HG03039 (cell line): Measurements from ENCODE around the gene EPN2.
"Not testable (repeated sequence)": the region's sequence is repeated elsewhere in the genome, so short reads cannot be mapped to it uniquely, and the experiment has no call there.

ENCODE experiments used
- ATAC-seq: cut with Tn5 transposase; IDR thresholded peaks from one replicate; pipeline ENCODE4 v1.9.1; 2021; ENCODE audit warnings: mild to moderate bottlenecking, moderate library complexity; ENCODE audit not compliant: unreplicated experiment

Gene EPN2

GRCh38 chr17:19237139-19237388 is at the start of gene EPN2:
Gene EPN2 (plus strand): TSS chr17:19237366. CDS start chr17:19283120, 45,754 bp downstream.
- ATAC-seq: peak; percentile 60

DNA sequence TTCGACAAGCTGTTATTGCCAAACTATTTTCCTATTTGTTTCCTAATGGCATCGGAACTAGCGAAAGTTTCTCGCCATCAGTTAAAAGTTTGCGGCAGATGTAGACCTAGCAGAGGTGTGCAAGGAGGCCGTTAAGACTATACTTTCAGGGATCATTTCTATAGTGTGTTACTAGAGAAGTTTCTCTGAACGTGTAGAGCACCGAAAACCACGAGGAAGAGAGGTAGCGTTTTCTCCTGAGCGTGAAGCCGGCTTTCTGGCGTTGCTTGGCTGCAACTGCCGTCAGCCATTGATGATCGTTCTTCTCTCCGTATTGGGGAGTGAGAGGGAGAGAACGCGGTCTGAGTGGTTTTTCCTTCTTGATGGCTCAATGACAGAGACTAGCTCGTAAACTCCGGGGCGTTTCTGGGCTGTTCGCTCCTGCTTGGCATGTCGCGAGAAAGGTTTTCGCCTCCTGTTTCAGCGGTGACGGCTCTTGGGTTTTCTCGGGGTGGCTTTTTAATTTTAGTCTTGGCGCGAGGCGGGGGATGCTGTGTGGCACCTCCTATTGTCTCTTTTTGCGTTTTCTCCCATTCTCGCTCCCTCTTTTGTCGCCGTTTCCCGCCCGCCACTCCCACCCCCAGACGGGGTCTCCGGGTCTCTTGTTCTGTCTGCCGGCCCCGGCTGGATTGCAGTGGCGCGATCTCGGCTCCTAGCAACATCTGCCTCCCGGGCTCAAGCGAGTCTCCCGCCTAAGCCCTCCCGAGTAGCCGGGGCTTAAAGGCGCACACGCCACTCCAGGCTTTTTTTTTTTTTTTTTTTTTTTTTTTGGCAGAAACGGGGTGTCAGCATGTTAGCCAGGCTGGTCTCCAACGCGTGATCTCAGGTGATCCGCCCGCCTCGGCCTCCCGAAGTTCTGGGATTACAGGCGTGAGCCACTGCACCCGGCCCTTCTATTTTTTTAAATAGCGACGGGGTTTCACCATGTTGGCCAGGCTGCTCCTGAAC is 49.0 kb upstream of the EPN2 start:
- ATAC-seq: not testable (repeated sequence)

- ATAC-seq: not testable (repeated sequence)
Observed at GRCh38 chr17:19188870-19189708, 48.1 kb upstream of the EPN2 start.

- ATAC-seq: not testable (repeated sequence)
Observed at GRCh38 chr17:19189781-19190405, 47.3 kb upstream of the EPN2 start.

GRCh38 chr17:19196382-19197204 is 40.6 kb upstream of the EPN2 start:
- ATAC-seq: not testable (repeated sequence)

DNA sequence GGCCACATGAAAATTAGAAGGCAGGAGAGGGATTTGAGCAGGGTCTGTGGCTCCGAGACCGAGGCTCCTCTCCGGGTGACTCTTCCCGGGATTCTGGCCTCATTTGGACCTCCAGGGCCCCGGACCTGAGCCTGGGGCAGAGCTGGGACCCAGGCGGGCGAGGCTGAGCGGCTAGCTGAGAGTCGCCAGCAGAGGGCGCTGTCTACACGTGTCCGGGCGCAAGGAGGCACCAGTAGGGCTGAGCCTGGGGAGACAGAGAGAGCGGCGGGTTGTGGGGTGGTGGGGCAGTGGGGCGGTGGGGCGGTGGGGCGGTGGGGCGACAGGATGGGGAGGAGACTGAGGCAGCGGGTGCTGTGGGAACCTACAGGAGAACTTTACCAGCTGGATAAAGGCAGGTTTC is 34.7 kb upstream of the EPN2 start:
- ATAC-seq: not testable (repeated sequence)

- ATAC-seq: not testable (repeated sequence)
Observed at GRCh38 chr17:19203429-19203828, 33.7 kb upstream of the EPN2 start.

- not testable (repeated sequence) for ATAC-seq
Observed at GRCh38 chr17:19215074-19215860, 21.9 kb upstream of the EPN2 start.

DNA sequence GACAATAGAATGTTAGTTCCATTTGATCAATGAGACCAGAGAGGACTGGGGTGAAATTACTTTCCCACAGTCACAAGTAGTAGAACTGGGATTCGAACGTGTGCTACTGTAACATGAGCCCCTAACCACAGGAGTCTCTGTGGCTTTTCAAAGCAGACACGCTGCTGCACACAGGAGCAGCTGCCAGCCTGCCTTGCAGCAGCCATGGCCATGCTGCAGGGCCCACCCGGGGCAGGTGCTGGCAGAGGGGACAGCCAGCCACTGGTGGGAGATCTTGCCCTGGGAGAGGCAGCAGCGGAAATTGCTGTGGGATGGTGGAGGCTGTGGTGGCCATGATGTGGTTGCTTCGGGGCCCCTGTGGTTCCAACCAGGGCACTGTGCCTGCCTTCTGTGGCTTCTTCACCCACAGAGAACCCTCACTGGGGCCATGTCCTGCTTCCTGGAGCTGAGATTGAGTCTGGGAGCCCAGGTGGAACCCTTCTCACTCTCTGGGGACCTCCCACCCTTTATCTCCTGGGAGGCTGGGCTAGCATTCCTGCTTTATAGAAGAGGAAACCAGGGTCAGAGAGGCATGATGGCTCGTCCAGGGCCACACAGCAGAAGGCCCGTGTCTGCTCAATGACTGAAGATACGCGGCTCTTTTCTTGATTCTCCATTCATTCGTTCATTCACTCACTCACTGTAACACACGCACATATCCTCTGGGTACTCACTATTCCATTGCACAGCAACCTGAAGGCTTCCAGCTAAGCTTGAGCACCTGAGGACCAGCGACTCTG is 20.8 kb upstream of the EPN2 start:
- not testable (repeated sequence) for ATAC-seq

DNA sequence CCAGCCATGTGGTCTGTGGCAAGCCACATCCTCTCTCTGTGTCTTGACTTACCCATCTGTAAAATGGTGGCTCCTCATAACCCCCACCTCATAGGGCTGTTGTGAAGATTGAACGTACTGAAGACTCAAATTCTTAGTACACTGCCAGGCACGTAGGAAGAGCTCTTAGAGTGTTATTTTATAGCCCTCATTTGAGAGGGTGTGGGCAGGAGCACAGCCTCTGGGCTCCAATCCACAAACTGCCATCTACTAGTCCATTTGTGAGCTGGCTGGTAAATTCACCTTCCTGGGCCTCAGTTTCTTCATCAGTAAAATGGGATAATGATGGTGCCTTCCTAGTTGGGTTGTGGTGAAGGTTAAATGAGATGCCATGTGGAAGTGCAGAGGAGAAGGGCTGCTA is 18.3 kb upstream of the EPN2 start:
- not testable (repeated sequence) for ATAC-seq

GRCh38 chr17:19219384-19219783 is 17.8 kb upstream of the EPN2 start:
- ATAC-seq: not testable (repeated sequence)

DNA sequence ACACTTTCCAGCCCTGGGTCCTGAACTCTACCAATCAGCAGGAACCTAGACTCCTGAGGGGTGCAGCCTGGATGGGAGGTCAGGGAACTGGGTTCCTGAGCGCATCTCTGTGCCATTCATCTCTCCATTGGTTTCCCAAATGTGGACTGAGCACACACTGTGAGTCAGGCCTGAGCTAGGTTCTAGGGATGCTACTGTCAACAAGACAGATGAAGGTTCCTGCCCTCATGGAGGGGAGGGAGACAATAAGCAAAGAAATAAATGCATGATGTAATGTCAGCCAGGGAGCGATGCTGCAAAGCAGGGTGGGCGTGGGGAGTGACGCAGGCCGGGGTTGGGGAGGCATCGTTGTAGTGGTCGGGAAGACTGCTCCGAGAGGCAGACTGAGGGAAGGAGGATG is 17.0 kb upstream of the EPN2 start:
- ATAC-seq: not testable (repeated sequence)

DNA sequence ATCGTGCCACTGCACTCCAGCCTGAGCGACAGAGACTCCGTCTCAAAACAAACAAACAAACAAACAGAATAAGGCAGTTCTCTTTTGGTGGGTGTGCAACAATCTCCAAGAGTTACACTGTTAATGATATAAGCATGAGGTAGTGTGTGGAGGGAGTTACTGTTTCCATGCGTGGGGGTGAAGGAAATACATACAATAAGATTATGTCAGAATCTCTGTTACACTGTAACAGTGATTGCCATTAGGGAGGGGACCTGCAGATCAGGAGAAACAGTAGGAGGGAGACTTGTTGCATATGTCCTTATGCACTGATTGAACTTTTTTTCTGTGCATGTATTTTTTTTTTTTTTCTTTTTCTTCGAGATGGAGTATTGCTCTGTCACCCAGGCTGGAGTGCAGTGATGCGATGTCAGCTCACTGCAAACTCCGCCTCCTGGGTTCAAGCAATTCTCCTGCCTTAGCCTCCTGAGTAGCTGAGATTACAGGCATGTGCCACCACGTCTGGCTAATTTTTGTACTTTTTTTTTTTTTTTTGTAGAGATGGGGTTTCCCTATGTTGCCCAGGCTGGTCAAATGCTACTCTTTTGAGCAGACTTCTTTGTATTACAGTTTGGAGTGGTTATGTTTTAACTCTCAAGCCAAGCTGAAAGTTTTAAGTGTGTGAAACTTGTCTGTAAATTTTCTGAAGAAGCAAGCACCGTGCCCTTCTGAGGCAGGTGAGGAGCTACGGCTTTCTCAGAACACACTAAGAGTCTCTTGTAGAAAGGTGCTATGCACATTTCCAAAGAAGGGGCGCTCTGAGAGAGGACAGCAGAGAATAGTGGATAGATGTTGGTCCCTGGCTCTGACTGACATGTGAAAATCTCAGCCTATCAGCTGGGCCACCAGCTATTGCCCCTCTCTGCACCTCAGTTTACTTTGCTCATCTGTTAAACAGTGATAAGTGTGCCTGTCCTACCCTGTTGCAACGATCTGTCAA is 10.3 kb upstream of the EPN2 start:
- ATAC-seq: not testable (repeated sequence)

GRCh38 chr17:19234676-19235075 is 2.5 kb upstream of the EPN2 start:
- not testable (repeated sequence) for ATAC-seq

- peak; percentile 14 for ATAC-seq
Observed at GRCh38 chr17:19236351-19237138, 621 bp upstream of the EPN2 start.

DNA sequence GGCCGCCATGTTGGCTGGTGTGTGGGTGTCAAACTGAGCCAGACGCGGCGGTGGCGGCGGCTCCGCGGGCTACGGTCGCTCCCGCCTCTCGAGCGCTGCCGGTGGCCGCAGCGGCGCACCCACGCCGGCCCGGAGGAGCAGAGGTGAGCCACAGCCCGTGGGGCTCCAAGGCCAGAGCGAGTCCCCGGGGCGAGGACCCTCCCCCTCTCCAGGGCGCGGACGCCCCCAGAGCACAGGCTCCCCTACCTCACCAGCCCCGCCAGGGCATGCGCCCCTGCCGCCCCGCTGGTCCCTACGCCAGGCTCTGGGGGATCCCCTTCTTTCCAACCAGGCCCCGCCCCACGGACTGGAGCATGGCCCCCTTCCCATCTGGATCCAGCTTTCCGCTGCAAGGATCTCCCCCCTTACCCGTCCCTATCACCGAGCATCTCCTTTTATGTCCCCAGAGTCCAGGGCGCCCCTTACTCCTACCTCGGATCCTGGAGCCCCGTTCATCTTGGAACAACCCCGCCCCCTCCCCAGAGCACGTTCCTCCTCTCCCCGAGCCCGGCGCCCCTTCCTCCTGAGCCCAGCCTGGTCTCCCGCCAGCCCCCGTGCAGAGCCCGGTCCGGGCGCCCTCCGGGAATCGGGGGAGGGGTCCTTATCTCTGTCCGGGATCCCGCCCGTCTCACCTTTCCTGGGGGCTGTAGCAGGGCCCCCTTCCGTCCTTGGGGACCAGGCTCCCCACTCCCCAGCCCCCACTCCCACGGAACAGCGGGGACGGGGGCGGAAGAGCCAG is 412 bp downstream of the EPN2 start:
- peak; percentile 51 for ATAC-seq
